Parathyroid adenoma (tissue), 2 donors: ENCODE measurements around the gene KNDC1.
"Not testable (repeated sequence)": the region's sequence is repeated elsewhere in the genome, so short reads cannot be mapped to it uniquely, and the experiment has no call there.

ENCODE experiments used
- H2AFZ ChIP-seq: fragments of 300-600 bp; sonication (generic); one replicate; pipeline ENCODE4 v1.7.0; 2017; ENCODE audit warnings: antibody characterized with exemption, mild to moderate bottlenecking
- H3K27ac ChIP-seq: fragments of 300-600 bp; sonication (generic); one replicate; pipeline ENCODE4 v1.7.0; 2017
- H3K27me3 ChIP-seq: fragments of 300-600 bp; sonication (generic); one replicate; pipeline ENCODE4 v1.7.0; 2017; ENCODE audit warnings: low read length; ENCODE audit not compliant: control insufficient read depth, insufficient read depth
- H3K36me3 ChIP-seq: fragments of 300-600 bp; sonication (generic); one replicate; pipeline ENCODE4 v1.7.0; 2017; ENCODE audit warnings: low read length; ENCODE audit not compliant: control insufficient read depth, insufficient read depth
- H3K4me1 ChIP-seq: fragments of 300-600 bp; sonication (generic); one replicate; pipeline ENCODE4 v1.7.0; 2017; ENCODE audit warnings: control low read depth
- H3K4me2 ChIP-seq: fragments of 300-600 bp; sonication (generic); one replicate; pipeline ENCODE4 v1.7.0; 2017; ENCODE audit warnings: low read length
- H3K4me3 ChIP-seq: fragments of 300-600 bp; sonication (generic); one replicate; pipeline ENCODE4 v1.7.0; 2017; ENCODE audit warnings: low read depth, low read length
- H3K79me2 ChIP-seq: fragments of 300-600 bp; sonication (generic); one replicate; pipeline ENCODE4 v1.7.0; 2017; ENCODE audit warnings: control low read depth
- H3K9ac ChIP-seq: fragments of 300-600 bp; sonication (generic); one replicate; pipeline ENCODE4 v1.7.0; 2017; ENCODE audit warnings: mild to moderate bottlenecking
- H3K9me3 ChIP-seq: fragments of 300-600 bp; sonication (generic); one replicate; pipeline ENCODE4 v1.7.0; 2017; ENCODE audit warnings: low read length; ENCODE audit not compliant: control insufficient read depth
- TF ChIP-seq, protein P1 (sequence below): fragments of 300-600 bp; sonication (generic); IDR thresholded peaks from one replicate; pipeline ENCODE4 v1.7.0; 2017; ENCODE audit warnings: antibody characterized with exemption, mild to moderate bottlenecking
- donor health status: primary hyperparathyroidism.

The KNDC1 gene

DNA sequence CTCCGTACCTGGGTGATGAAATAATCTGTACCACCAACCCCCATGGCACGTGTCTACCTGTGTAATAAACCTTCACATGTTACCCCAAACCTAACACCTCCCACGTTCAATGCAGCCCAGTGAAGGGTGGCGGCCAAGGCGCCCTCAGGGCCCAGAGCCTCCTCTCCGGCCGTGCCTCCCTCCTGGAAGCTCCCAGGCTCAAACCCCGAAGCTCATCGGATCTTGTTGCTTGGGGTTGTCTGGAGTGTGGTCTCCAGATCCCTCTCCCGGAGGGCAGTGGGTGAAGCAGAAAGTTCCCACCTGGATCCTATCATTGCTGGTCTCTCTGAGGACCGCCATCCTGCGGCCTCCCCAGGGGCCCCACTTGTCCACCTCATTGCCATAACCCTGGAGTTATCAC lies 9.4 kb upstream of the KNDC1 start:
- Histone ChIP-seq H3K4me3 (no peak overlapping the region), H3K27ac (no peak overlapping the region), H3K79me2 (no peaks in the 10 kb centered on the region), H3K4me1 (no peaks in the 10 kb centered on the region), H3K9me3 (no peaks in the 10 kb centered on the region), H2AFZ (no peak overlapping the region), H3K36me3 (no peaks in the 10 kb centered on the region), H3K9ac (no peak overlapping the region), H3K27me3 (no peaks in the 10 kb centered on the region), H3K4me2 (no peak overlapping the region)
- TF ChIP-seq, protein P1, sequence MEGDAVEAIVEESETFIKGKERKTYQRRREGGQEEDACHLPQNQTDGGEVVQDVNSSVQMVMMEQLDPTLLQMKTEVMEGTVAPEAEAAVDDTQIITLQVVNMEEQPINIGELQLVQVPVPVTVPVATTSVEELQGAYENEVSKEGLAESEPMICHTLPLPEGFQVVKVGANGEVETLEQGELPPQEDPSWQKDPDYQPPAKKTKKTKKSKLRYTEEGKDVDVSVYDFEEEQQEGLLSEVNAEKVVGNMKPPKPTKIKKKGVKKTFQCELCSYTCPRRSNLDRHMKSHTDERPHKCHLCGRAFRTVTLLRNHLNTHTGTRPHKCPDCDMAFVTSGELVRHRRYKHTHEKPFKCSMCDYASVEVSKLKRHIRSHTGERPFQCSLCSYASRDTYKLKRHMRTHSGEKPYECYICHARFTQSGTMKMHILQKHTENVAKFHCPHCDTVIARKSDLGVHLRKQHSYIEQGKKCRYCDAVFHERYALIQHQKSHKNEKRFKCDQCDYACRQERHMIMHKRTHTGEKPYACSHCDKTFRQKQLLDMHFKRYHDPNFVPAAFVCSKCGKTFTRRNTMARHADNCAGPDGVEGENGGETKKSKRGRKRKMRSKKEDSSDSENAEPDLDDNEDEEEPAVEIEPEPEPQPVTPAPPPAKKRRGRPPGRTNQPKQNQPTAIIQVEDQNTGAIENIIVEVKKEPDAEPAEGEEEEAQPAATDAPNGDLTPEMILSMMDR, result no peak

DNA sequence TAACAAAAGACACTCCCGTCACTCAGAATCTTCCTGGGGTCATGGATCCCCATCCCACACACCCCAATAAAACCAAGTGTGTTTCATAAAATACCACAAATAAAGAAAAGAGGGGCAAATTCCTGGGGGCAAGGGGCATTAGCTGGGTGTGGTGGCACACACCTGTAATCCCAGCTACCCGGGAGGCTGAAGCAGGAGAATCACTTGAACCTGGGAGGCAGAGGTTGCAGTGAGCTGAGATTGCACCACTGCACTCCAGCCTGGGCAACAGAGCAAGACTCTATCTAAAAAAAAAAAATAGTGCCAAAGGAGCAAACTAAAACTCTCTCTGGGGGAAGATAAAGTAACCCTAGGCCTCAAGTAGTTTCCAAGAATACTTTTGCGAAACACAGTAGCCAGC lies 8.9 kb upstream of the KNDC1 start:
- not testable (repeated sequence) for H3K9me3 ChIP-seq, H3K4me3 ChIP-seq, H3K36me3 ChIP-seq, H3K9ac ChIP-seq, H3K27ac ChIP-seq, H2AFZ ChIP-seq, H3K4me2 ChIP-seq, H3K79me2 ChIP-seq, H3K27me3 ChIP-seq, H3K4me1 ChIP-seq

DNA sequence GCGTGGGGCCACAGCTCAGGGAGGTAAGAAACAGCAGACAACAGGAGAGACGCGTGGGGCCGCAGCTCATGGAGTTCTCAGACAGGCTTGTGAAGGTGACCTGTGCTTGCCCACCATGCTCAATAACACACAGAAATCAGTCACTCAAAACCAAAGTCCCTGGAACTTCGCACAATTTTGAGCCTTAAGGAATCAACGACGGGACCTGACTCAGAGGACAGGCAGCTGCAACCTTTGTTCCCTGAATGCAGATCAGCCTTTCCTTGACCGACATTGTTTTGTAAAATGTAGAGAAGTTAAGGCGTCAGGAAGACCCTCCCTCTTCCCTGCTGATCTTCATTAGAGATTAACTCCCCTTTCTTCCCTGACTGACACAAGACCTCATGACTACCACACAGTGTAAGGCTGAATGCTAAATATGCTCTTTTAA lies 8.5 kb upstream of the KNDC1 start:
- TF ChIP-seq, protein P1, result no peak
- H3K36me3 ChIP-seq, result no peaks in the 10 kb centered on the region
- H3K9ac ChIP-seq, result no peak overlapping the region
- H3K4me2 ChIP-seq, result no peak overlapping the region
- no peak overlapping the region for H2AFZ ChIP-seq
- H3K27ac ChIP-seq, result no peak overlapping the region
- no peaks in the 10 kb centered on the region for H3K27me3 ChIP-seq
- H3K4me3 ChIP-seq, result no peak overlapping the region
- H3K9me3 ChIP-seq, result no peaks in the 10 kb centered on the region
- H3K79me2 ChIP-seq, result no peaks in the 10 kb centered on the region
- no peaks in the 10 kb centered on the region for H3K4me1 ChIP-seq

DNA sequence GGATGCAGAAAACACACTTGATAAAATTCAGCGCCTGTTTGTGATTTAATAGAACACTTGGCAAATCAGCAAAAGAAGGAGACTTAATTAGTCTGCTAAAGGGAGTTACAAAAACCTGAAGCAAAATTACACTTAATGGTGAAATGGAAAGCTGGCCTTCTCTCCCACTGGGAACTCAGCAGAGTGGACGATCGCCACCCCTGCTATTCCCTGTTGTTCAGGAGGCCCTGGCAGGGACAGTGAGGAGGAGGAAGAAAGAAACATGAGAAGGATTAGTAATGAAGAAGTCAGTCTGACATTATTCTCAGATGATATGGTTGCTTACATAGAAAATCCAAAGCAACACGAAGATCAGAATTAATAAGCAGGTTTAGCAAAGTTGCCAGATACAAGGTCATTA lies 5.6 kb upstream of the KNDC1 start:
- H2AFZ ChIP-seq, result no peak overlapping the region
- no peaks in the 10 kb centered on the region for H3K9me3 ChIP-seq
- no peak overlapping the region for H3K4me3 ChIP-seq
- H3K4me2 ChIP-seq, result no peak overlapping the region
- no peaks in the 10 kb centered on the region for H3K27me3 ChIP-seq
- TF ChIP-seq, protein P1, result no peak
- no peak overlapping the region for H3K9ac ChIP-seq
- H3K27ac ChIP-seq, result no peak overlapping the region
- H3K79me2 ChIP-seq, result no peaks in the 10 kb centered on the region
- H3K4me1 ChIP-seq, result peaks cover 4% of the 10 kb centered on the region
- H3K36me3 ChIP-seq, result no peaks in the 10 kb centered on the region

DNA sequence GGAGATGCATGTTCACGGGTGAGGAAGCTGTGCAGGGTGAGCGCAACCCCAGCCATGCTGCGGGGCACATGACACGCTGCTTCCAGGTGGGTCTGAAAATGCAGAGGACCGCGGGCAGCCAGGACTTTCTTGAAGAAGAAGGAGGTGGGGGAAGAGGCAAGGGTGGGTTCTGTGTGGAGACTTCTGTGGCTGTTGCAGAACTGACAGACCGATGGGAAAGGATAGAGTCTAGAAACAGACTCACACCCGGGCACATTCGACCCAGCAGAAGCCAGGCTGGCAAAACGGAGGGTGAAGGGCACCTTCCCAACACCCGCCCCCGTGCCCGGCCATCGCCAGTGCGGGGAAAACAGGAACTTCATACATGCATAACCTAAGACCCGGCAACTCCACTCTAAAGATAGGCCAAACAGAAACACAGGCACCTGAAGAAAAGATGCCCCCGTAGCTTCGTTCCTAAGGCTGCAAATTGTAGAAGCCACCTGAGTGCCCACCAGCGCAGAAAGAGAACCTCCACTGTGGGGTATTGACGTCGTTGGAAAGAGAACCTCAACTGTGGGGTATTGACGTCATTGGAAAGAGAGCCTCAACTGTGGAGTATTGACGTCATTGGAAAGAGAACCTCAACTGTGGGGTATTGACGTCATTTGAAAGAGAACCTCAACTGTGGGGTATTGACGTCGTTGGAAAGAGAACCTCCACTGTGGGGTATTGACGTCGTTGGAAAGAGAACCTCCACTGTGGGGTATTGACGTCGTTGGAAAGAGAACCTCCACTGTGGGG lies 4.8 kb upstream of the KNDC1 start:
- TF ChIP-seq, protein P1, result no peak
- Histone ChIP-seq H3K4me1 (peaks cover 6% of the 10 kb centered on the region), H3K4me2 (no peak overlapping the region)

More for the DNA sequence above, 4.8 kb upstream of the KNDC1 start:
- Histone ChIP-seq H3K4me3 (no peak overlapping the region), H3K9me3 (no peaks in the 10 kb centered on the region), H3K36me3 (no peaks in the 10 kb centered on the region), H3K27ac (no peak overlapping the region), H3K9ac (no peak overlapping the region), H2AFZ (no peak overlapping the region), H3K27me3 (no peaks in the 10 kb centered on the region), H3K79me2 (no peaks in the 10 kb centered on the region)
